VCaP (cell line): ENCODE results near the gene ZBTB9.

ENCODE experiments used
- H3K27ac ChIP-seq: fragments of 450-650 bp; 2 replicates; pipeline ENCODE4 v1.5.1; 2017
- TF ChIP-seq, protein P1 (sequence below): fragments of 450-650 bp; conservative IDR thresholded peaks from 2 replicates; pipeline ENCODE4 v1.5.1; 2017; ENCODE audit warnings: mild to moderate bottlenecking, moderate library complexity

The ZBTB9 gene

GRCh38 chr6:33431880-33432541 is 22.4 kb upstream of the ZBTB9 start:
- H3K27ac ChIP-seq, result no peak overlapping the region
- TF ChIP-seq, protein P1, sequence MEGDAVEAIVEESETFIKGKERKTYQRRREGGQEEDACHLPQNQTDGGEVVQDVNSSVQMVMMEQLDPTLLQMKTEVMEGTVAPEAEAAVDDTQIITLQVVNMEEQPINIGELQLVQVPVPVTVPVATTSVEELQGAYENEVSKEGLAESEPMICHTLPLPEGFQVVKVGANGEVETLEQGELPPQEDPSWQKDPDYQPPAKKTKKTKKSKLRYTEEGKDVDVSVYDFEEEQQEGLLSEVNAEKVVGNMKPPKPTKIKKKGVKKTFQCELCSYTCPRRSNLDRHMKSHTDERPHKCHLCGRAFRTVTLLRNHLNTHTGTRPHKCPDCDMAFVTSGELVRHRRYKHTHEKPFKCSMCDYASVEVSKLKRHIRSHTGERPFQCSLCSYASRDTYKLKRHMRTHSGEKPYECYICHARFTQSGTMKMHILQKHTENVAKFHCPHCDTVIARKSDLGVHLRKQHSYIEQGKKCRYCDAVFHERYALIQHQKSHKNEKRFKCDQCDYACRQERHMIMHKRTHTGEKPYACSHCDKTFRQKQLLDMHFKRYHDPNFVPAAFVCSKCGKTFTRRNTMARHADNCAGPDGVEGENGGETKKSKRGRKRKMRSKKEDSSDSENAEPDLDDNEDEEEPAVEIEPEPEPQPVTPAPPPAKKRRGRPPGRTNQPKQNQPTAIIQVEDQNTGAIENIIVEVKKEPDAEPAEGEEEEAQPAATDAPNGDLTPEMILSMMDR, result no peak

DNA sequence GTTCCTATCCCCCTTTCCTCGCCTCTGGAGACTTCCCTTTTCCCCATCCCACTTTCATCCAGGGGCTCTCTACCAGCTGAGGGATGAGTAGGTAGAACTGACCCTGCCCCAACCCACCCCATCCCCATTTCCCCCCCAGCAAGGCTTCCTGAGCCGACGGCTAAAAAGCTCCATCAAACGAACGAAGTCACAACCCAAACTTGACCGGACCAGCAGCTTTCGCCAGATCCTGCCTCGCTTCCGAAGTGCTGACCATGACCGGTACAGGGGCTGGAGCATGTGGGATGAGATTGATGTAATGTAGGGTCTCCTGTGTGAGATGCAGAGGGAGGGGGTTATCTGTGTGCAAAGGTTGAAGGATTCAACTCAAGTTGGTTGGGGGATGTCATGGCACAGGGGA is 21.8 kb upstream of the ZBTB9 start:
- no peak overlapping the region for H3K27ac ChIP-seq
- TF ChIP-seq, protein P1, result no peak

DNA sequence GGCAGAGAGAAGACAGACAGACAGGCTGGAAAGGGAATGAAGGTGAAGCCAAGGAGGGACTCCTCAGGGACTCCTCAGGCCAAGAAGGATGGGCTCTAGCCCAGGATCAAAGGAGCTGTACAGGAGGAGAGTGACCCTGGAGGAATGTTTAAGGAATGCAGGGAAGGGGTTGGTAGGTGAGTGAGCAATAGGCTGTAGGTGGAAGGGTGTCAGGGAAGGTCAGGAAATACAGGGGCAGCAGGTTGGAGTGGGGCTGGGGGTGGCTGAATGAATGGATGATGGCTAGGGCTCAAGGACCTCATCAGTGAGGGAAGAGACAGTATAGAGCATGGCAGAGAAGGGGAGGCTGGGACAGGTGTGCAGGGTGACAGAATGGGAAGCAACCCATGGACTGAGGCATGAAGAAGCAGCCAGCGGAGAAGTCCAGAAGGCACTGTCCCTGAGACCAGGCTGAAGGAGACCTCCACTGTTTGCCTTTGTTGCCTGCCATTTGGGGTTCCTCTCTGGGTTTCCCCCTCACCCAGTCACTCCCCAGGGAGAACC is 21.3 kb upstream of the ZBTB9 start:
- TF ChIP-seq, protein P1, result no peak
- H3K27ac ChIP-seq, result no peak overlapping the region

GRCh38 chr6:33433544-33434191 is 20.7 kb upstream of the ZBTB9 start:
- no peak overlapping the region for H3K27ac ChIP-seq
- TF ChIP-seq, protein P1, result no peak

- TF ChIP-seq, protein P1, result no peak
- no peak overlapping the region for H3K27ac ChIP-seq
Measured at GRCh38 chr6:33434961-33435360, 19.4 kb upstream of the ZBTB9 start.

DNA sequence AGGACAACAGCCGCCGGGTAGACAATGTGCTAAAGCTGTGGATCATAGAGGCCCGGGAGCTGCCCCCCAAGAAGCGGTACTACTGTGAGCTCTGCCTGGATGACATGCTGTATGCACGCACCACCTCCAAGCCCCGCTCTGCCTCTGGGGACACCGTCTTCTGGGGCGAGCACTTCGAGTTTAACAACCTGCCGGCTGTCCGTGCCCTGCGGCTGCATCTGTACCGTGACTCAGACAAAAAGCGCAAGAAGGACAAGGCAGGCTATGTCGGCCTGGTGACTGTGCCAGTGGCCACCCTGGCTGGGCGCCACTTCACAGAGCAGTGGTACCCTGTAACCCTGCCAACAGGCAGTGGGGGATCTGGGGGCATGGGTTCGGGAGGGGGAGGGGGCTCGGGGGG is 16.7 kb upstream of the ZBTB9 start:
- H3K27ac ChIP-seq, result no peak overlapping the region
- TF ChIP-seq, protein P1, result no peak

DNA sequence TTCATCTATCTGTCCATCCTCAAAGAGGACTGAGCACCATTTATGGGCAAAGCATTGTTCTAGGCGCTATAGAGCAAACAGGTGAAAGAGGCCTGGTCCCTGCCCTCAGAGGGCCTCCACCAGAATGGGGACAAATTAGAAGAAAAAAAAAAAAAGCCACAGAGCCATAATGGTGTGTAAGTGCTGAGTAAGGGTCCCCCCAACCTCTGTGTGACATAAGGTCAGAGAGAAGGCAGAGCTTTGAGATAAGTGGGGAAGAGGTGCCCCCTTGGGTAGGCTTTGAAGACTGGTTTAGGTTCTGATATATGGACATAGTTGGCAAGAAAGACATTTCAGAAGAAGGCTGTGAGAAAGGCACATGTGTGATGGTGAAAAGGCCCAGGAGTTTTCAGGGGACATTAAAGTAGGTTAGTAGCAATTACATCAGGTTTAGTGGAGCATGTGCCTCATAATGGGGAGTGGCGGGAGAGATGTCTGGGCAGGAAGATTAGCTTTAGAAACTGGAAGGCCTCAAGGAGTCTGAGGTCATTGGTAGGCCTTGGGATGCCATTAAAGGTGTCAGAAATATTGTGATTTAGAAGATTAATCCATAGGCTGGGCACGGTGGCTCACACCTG is 15.3 kb upstream of the ZBTB9 start:
- TF ChIP-seq, protein P1, result no peak
- no peak overlapping the region for H3K27ac ChIP-seq
